HepG2 (cell line): Measurements from ENCODE around the gene C1orf50. TPM values are rescaled to one million over a fixed set of nuclear protein-coding genes. Genes with fewer than 3 reads are reported as not detected.

Experiments used
- ATAC-seq: fragments of 200-7000 bp; cut with Tn5 transposase; 3 replicates; pipeline ENCODE4 v1.9.1; 2020; ENCODE audit warnings: mild to moderate bottlenecking, moderate library complexity
- BruUV-seq: library from RNA; stranded (reverse); fragments of 400-500 nt; replicated peaks from 2 replicates; lab custom pipeline; 2021; lab: Mats Ljungman, UMichigan
- CTCF ChIA-PET: fragments of 300-600 bp; formaldehyde crosslinking; extraction: SDS; loops from one replicate; lab custom pipeline; 2021; ENCODE audit warnings: low total read pairs, inconsistent platforms, low intra/inter-chr PET ratio; lab: Yijun Ruan, JAX
- POLR2A ChIA-PET: fragments of 350-600 bp; sonication (Branson Sonifier 250); formaldehyde crosslinking; loops from one replicate; lab custom pipeline; 2020; ENCODE audit warnings: antibody characterized with exemption, inconsistent platforms; lab: Yijun Ruan, JAX
- DNase-seq: peaks from one replicate; pipeline ENCODE4 v3.0.0-alpha.2; 2015; ENCODE audit warnings: low spot score
- FAIRE-seq: peaks from 3 replicates; lab custom pipeline; 2011; peaks lifted over from hg19 to GRCh38; lab: Jason Lieb, UNC
- H2AFZ ChIP-seq: one replicate; pipeline ENCODE4 v1.6.1; 2011; ENCODE audit warnings: low read length, inconsistent platforms
- H3K27ac ChIP-seq: fragments of 300-600 bp; 3 replicates; pipeline ENCODE4 v1.8.0; 2011; ENCODE audit warnings: mixed run types, mild to moderate bottlenecking, mixed read lengths, low read length, inconsistent platforms; ENCODE audit not compliant: insufficient read depth; ENCODE audit errors: extremely low read length
- H3K27me3 ChIP-seq, 2 experiments: fragments of 200-600 bp in 1 of 2; 2 replicates in 1 of 2; 3 replicates in 1 of 2; pipeline versions ENCODE4 v1.6.0 to v1.8.0; 2011; ENCODE audit warnings: low read length in 2 of 2, mild to moderate bottlenecking in 2 of 2, moderate library complexity in 2 of 2, inconsistent platforms in 1 of 2; ENCODE audit not compliant: insufficient read depth in 2 of 2, control insufficient read depth in 1 of 2
- H3K36me3 ChIP-seq, 2 experiments: fragments of 200-600 bp in 1 of 2; replicated peaks in 1 of 2; 2 replicates in 1 of 2; 3 replicates in 1 of 2; pipeline versions ENCODE4 v1.5.1 to v1.8.0; 2011; ENCODE audit warnings: low read length in 2 of 2, inconsistent platforms in 1 of 2; ENCODE audit not compliant: insufficient read depth in 2 of 2, control insufficient read depth in 1 of 2
- H3K4me1 ChIP-seq: 2 replicates; pipeline ENCODE4 v1.5.1; 2012; ENCODE audit warnings: low read length, inconsistent platforms; ENCODE audit not compliant: insufficient read depth
- H3K4me2 ChIP-seq: 2 replicates; pipeline ENCODE4 v1.6.0; 2011; ENCODE audit warnings: low read depth, low read length, inconsistent platforms
- H3K4me3 ChIP-seq, 3 experiments: fragments of 200-600 bp in 1 of 3; sonication (generic), shearing (Covaris generic) in 1 of 3; replicated peaks in 1 of 3; 2 replicates each; pipeline ENCODE4 v1.5.1; 2011 to 2016; ENCODE audit warnings: low read length in 3 of 3, inconsistent platforms in 2 of 3, low read depth in 2 of 3, mild to moderate bottlenecking in 2 of 3, control low read depth in 1 of 3, mixed read lengths in 1 of 3; ENCODE audit not compliant: insufficient read depth in 1 of 3
- H3K79me2 ChIP-seq: one replicate; pipeline ENCODE4 v1.6.1; 2011; ENCODE audit warnings: low read length, inconsistent platforms; ENCODE audit not compliant: insufficient read depth
- H3K9ac ChIP-seq: 2 replicates; pipeline ENCODE4 v1.6.0; 2011; ENCODE audit warnings: mild to moderate bottlenecking, low read depth, low read length, inconsistent platforms; ENCODE audit not compliant: insufficient read depth
- H3K9me3 ChIP-seq: 2 replicates; pipeline ENCODE4 v1.5.1; 2012; ENCODE audit warnings: mild to moderate bottlenecking, low read length
- H4K20me1 ChIP-seq: 2 replicates; pipeline ENCODE4 v1.6.0; 2011; ENCODE audit warnings: inconsistent platforms, mild to moderate bottlenecking, low read length, moderate library complexity; ENCODE audit not compliant: insufficient read depth
- DPF2 ChIP-seq: sonication (generic); formaldehyde crosslinking; IDR thresholded peaks from 2 replicates; pipeline ENCODE4 v1.4.0; 2020; ENCODE audit warnings: mild to moderate bottlenecking, low read depth, missing genetic modification reagents, borderline replicate concordance
- MAFG ChIP-seq: sonication (generic); formaldehyde crosslinking; IDR thresholded peaks from 2 replicates; pipeline ENCODE4 v1.5.1; 2020; ENCODE audit warnings: mild to moderate bottlenecking, missing genetic modification reagents
- NCOA5 ChIP-seq: sonication (generic); formaldehyde crosslinking; IDR thresholded peaks from 2 replicates; pipeline ENCODE4 v1.4.0; 2020; ENCODE audit warnings: missing genetic modification reagents
- NFKBIZ ChIP-seq: IDR thresholded peaks from 2 replicates; pipeline ENCODE4 v1.6.1; 2018; ENCODE audit warnings: missing genetic modification reagents, missing compliant biosample characterization
- NR2F1 ChIP-seq, 2 experiments: fragments of 450-650 bp in 1 of 2; formaldehyde crosslinking in 1 of 2; IDR thresholded peaks; 2 replicates each; pipeline versions ENCODE4 v1.5.0 to v1.6.1; 2016 to 2020; ENCODE audit warnings: mild to moderate bottlenecking in 1 of 2, missing compliant biosample characterization in 1 of 2, missing genetic modification reagents in 1 of 2, moderate library complexity in 1 of 2
- REL ChIP-seq: sonication (generic); formaldehyde crosslinking; conservative IDR thresholded peaks from 2 replicates; pipeline ENCODE4 v1.8.0; 2022; ENCODE audit warnings: mild to moderate bottlenecking, missing genetic modification reagents, moderate library complexity
- RFX5 ChIP-seq: IDR thresholded peaks from 2 replicates; pipeline ENCODE4 v1.6.1; 2011; ENCODE audit warnings: low read depth, low read length, improper control_type of control experiment
- SP5 ChIP-seq: IDR thresholded peaks from 2 replicates; pipeline ENCODE4 v1.6.1; 2016; ENCODE audit warnings: low read depth, borderline replicate concordance
- ZBTB3 ChIP-seq: sonication (generic); formaldehyde crosslinking; IDR thresholded peaks from 2 replicates; pipeline ENCODE4 v1.4.0; 2020; ENCODE audit warnings: low read depth, mild to moderate bottlenecking, moderate library complexity, missing genetic modification reagents, borderline replicate concordance
- ZNF10 ChIP-seq: sonication (generic); formaldehyde crosslinking; IDR thresholded peaks from 2 replicates; pipeline ENCODE4 v1.4.0; 2020; ENCODE audit warnings: mild to moderate bottlenecking, low read depth, missing genetic modification reagents, borderline replicate concordance
- ZNF546 ChIP-seq: sonication (generic); formaldehyde crosslinking; conservative IDR thresholded peaks from 2 replicates; pipeline ENCODE4 v1.8.1; 2023; ENCODE audit warnings: mild to moderate bottlenecking, missing genetic modification reagents
- ZNF670 ChIP-seq: sonication (generic); formaldehyde crosslinking; IDR thresholded peaks from 2 replicates; pipeline ENCODE4 v1.8.0; 2022; ENCODE audit warnings: mild to moderate bottlenecking, missing genetic modification reagents, borderline replicate concordance
- in situ Hi-C: cut with HindIII; loops from 2 replicates; pipeline ENCODE4 v1.10.0; 2017; ENCODE audit warnings: low pct_unique_long_range_greater_than_20kb; ENCODE audit not compliant: extremely low pct_ligation_motif_present
- intact Hi-C: fragments of 100-400 bp; cut with micrococcal nuclease; formaldehyde crosslinking; loops from one replicate; pipeline ENCODE4 v1.10.0; 2022; ENCODE audit not compliant: unreplicated experiment
- polyA plus RNA-seq, 8 experiments: library from polyadenylated mRNA; depleted of rRNA in 3 of 8; stranded (reverse) in 7 of 8; unstranded in 1 of 8; fragments of >200 nt; fragmentation: Illumina TruSeq in 4 of 8; extraction: Trizol in 4 of 8; gene quantifications; 2 replicates each; pipeline versions ENCODE4 v1.2.1 to v1.2.3, GENCODE V29; 2011 to 2016; ENCODE audit warnings: low read depth in 4 of 8, missing spikeins in 1 of 8, mixed read lengths in 1 of 8; ENCODE audit not compliant: insufficient read depth in 1 of 8
- total RNA-seq, 5 experiments: library from RNA; depleted of rRNA; stranded (reverse); fragments of >200 nt; fragmentation: Illumina TruSeq; extraction: Trizol; gene quantifications; 2 replicates each; pipeline ENCODE4 v1.2.3, GENCODE V29; 2016; ENCODE audit warnings: low read depth in 1 of 5
- TF ChIP-seq, protein P1 (sequence below): sonication (generic); formaldehyde crosslinking; IDR thresholded peaks from 2 replicates; pipeline ENCODE4 v1.4.0; 2020; ENCODE audit warnings: missing genetic modification reagents
- TF ChIP-seq, protein P2 (sequence below), 2 experiments: sonication (generic) in 1 of 2; formaldehyde crosslinking in 1 of 2; IDR thresholded peaks; 2 replicates each; pipeline versions ENCODE4 v1.4.0 to v1.6.1; 2018 to 2020; ENCODE audit warnings: missing genetic modification reagents in 2 of 2, borderline replicate concordance in 1 of 2, low read depth in 1 of 2, mild to moderate bottlenecking in 1 of 2, missing biosample characterization in 1 of 2
- TF ChIP-seq, protein P3 (sequence below): IDR thresholded peaks from 2 replicates; pipeline ENCODE4 v1.6.1; 2016; ENCODE audit warnings: missing compliant biosample characterization, missing genetic modification reagents, borderline replicate concordance

C1orf50 gene
- total and polyA plus RNA-seq, 2 of the 13 experiments (the other 11 are each of a cell fraction or from before 2014, with no cell fraction given): 4.3 to 4.8 TPM

DNA sequence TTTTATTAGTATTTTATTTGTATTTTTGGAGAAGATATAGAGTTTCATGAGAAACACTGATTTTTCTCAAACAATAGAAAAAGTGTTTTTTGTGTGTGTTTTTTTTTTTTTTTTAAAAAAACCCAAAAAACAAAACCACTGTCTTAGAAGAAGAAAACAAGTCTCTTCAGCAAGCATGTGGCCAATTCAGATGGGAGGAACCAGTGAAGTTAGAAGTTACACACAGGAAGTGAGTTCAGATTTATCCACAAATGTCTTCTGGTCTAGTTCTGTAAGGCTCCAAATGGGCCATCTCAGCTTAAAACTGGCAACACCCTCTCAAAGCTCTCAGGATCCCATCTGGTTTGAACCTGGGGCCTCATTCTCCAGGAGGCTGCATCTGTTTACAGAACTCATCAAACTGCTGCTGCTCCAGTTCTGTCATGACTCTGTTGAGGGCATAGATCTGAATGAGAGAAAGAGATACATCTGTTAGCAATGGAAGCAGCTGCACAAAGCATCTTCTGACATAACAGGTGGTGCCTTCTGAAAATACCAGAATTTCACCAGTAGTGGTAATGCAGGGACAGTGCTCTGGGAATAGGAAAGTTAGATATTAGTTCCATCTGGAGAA lies 40.1 kb downstream of the C1orf50 start:
- Histone ChIP-seq H3K9me3 (no peaks in the 10 kb centered on the region), H3K79me2 (no peaks in the 10 kb centered on the region), H3K4me3 (no peak overlapping the region), H3K9ac (no peak overlapping the region), H3K36me3 (peaks cover 2 to 4% of the 10 kb centered on the region in 2 experiments; a peak in 2 of 5 replicates), H3K4me1 (no peaks in the 10 kb centered on the region), H2AFZ (no peak overlapping the region), H4K20me1 (no peaks in the 10 kb centered on the region), H3K27me3 (no peaks in the 10 kb centered on the region; a peak in 1 of 5 replicates), H3K4me2 (no peak overlapping the region), H3K27ac (no peak overlapping the region)
- CTCF ChIA-PET: no interaction called here
- FAIRE-seq: no peak
- DNase-seq: no peak
- POLR2A ChIA-PET: no interaction called here
- TF ChIP-seq ZBTB3 (CRISPR knock-in tag) (no peak), REL (CRISPR knock-in tag) (no peak), DPF2 (CRISPR knock-in tag) (no peak), NFKBIZ (CRISPR knock-in tag) (no peak), NR2F1 (CRISPR knock-in tag; IDR thresholded peaks at IDR 0.05) (no peak), MAFG (no peak), ZNF546 (CRISPR knock-in tag) (no peak), ZNF670 (no peak), ZNF10 (CRISPR knock-in tag) (no peak), SP5 (CRISPR knock-in tag) (no peak), NCOA5 (CRISPR knock-in tag) (no peak), RFX5 (no peak)
- TF ChIP-seq, protein P1, sequence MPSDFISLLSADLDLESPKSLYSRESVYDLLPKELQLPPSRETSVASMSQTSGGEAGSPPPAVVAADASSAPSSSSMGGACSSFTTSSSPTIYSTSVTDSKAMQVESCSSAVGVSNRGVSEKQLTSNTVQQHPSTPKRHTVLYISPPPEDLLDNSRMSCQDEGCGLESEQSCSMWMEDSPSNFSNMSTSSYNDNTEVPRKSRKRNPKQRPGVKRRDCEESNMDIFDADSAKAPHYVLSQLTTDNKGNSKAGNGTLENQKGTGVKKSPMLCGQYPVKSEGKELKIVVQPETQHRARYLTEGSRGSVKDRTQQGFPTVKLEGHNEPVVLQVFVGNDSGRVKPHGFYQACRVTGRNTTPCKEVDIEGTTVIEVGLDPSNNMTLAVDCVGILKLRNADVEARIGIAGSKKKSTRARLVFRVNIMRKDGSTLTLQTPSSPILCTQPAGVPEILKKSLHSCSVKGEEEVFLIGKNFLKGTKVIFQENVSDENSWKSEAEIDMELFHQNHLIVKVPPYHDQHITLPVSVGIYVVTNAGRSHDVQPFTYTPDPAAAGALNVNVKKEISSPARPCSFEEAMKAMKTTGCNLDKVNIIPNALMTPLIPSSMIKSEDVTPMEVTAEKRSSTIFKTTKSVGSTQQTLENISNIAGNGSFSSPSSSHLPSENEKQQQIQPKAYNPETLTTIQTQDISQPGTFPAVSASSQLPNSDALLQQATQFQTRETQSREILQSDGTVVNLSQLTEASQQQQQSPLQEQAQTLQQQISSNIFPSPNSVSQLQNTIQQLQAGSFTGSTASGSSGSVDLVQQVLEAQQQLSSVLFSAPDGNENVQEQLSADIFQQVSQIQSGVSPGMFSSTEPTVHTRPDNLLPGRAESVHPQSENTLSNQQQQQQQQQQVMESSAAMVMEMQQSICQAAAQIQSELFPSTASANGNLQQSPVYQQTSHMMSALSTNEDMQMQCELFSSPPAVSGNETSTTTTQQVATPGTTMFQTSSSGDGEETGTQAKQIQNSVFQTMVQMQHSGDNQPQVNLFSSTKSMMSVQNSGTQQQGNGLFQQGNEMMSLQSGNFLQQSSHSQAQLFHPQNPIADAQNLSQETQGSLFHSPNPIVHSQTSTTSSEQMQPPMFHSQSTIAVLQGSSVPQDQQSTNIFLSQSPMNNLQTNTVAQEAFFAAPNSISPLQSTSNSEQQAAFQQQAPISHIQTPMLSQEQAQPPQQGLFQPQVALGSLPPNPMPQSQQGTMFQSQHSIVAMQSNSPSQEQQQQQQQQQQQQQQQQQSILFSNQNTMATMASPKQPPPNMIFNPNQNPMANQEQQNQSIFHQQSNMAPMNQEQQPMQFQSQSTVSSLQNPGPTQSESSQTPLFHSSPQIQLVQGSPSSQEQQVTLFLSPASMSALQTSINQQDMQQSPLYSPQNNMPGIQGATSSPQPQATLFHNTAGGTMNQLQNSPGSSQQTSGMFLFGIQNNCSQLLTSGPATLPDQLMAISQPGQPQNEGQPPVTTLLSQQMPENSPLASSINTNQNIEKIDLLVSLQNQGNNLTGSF (CRISPR knock-in tag): no peak
- TF ChIP-seq, protein P2, sequence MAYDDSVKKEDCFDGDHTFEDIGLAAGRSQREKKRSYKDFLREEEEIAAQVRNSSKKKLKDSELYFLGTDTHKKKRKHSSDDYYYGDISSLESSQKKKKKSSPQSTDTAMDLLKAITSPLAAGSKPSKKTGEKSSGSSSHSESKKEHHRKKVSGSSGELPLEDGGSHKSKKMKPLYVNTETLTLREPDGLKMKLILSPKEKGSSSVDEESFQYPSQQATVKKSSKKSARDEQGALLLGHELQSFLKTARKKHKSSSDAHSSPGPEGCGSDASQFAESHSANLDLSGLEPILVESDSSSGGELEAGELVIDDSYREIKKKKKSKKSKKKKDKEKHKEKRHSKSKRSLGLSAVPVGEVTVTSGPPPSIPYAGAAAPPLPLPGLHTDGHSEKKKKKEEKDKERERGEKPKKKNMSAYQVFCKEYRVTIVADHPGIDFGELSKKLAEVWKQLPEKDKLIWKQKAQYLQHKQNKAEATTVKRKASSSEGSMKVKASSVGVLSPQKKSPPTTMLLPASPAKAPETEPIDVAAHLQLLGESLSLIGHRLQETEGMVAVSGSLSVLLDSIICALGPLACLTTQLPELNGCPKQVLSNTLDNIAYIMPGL (CRISPR knock-in tag; IDR thresholded peaks at IDR 0.05; ENCODE audit: borderline replicate concordance in 1 of 2, low read depth in 1 of 2): no peak
- TF ChIP-seq, protein P3, sequence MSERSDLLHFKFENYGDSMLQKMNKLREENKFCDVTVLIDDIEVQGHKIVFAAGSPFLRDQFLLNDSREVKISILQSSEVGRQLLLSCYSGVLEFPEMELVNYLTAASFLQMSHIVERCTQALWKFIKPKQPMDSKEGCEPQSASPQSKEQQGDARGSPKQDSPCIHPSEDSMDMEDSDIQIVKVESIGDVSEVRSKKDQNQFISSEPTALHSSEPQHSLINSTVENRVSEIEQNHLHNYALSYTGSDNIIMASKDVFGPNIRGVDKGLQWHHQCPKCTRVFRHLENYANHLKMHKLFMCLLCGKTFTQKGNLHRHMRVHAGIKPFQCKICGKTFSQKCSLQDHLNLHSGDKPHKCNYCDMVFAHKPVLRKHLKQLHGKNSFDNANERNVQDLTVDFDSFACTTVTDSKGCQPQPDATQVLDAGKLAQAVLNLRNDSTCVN (CRISPR knock-in tag): no peak
- in situ Hi-C loops (no loop called here), intact Hi-C loops (no loop called here)
- BruUV-seq: no TSS peak
- no peak for ATAC-seq
